Astrocyte of the spinal cord (primary cell): ENCODE measurements around the gene CEP44.
A peak's percentile ranks its signal among the peaks of the same experiment; 100 is the strongest.
"Not testable (repeated sequence)": the region's sequence is repeated elsewhere in the genome, so short reads cannot be mapped to it uniquely, and the experiment has no call there.

ENCODE experiments used
- DNase-seq: peaks from one replicate; pipeline ENCODE4 v3.0.0; 2011; ENCODE audit warnings: low read depth, low spot score
- H3K4me3 ChIP-seq: 2 replicates; pipeline ENCODE4 v1.5.1; 2011; ENCODE audit warnings: low read depth, mild to moderate bottlenecking, low read length, moderate library complexity
- CTCF ChIP-seq: IDR thresholded peaks from 2 replicates; pipeline ENCODE4 v1.5.1; 2012; ENCODE audit warnings: low read depth, mild to moderate bottlenecking, low read length, inconsistent platforms
- in situ Hi-C: cut with HindIII; loops from 2 replicates; pipeline ENCODE4 v1.10.0; 2017; ENCODE audit warnings: low sequenced_read_pairs

The CEP44 gene

GRCh38 chr4:174377613-174378012 is 93.9 kb downstream of the CEP44 start:
- TF ChIP-seq CTCF = no peak
- peak; percentile 32 for DNase-seq
- no peak overlapping the region for H3K4me3 ChIP-seq
- in situ Hi-C loops = no loop called here

- DNase-seq = no peak
- TF ChIP-seq CTCF = no peak
- in situ Hi-C loops = no loop called here
These were observed 95.2 kb downstream of the CEP44 start for GRCh38 chr4:174378951-174379350.

GRCh38 chr4:174380206-174380605 is 96.5 kb downstream of the CEP44 start:
- in situ Hi-C loops, DNase-seq, H3K4me3 ChIP-seq: not testable (repeated sequence)

More at GRCh38 chr4:174378951-174379350, 95.2 kb downstream of the CEP44 start:
- no peak overlapping the region for H3K4me3 ChIP-seq

GRCh38 chr4:174380699-174381439 is 97.2 kb downstream of the CEP44 start:
- in situ Hi-C loops = no loop called here
- H3K4me3 ChIP-seq = no peak overlapping the region
- no peak for DNase-seq
- TF ChIP-seq CTCF = no peak

- no peak overlapping the region for H3K4me3 ChIP-seq
- in situ Hi-C loops = no loop called here
- TF ChIP-seq CTCF = no peak
- DNase-seq = no peak
These were observed 97.7 kb downstream of the CEP44 start for GRCh38 chr4:174381440-174381800.
